Measurements from ENCODE around the gene TJP3. TPM values are rescaled to one million over a fixed set of nuclear protein-coding genes. Genes with fewer than 3 reads are reported as not detected.
"Not testable (repeated sequence)": the region's sequence is repeated elsewhere in the genome, so short reads cannot be mapped to it uniquely, and the experiment has no call there.

Gene TJP3, protein sequence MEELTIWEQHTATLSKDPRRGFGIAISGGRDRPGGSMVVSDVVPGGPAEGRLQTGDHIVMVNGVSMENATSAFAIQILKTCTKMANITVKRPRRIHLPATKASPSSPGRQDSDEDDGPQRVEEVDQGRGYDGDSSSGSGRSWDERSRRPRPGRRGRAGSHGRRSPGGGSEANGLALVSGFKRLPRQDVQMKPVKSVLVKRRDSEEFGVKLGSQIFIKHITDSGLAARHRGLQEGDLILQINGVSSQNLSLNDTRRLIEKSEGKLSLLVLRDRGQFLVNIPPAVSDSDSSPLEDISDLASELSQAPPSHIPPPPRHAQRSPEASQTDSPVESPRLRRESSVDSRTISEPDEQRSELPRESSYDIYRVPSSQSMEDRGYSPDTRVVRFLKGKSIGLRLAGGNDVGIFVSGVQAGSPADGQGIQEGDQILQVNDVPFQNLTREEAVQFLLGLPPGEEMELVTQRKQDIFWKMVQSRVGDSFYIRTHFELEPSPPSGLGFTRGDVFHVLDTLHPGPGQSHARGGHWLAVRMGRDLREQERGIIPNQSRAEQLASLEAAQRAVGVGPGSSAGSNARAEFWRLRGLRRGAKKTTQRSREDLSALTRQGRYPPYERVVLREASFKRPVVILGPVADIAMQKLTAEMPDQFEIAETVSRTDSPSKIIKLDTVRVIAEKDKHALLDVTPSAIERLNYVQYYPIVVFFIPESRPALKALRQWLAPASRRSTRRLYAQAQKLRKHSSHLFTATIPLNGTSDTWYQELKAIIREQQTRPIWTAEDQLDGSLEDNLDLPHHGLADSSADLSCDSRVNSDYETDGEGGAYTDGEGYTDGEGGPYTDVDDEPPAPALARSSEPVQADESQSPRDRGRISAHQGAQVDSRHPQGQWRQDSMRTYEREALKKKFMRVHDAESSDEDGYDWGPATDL
- total RNA-seq (ENCODE audit: insufficient read depth, low replicate concordance), result not detected

GRCh38 chr19:3708207-3708931 is at the start of gene TJP3:
TJP3 (plus strand) TSS chr19:3708384; CDS start chr19:3728433, 20,049 bp downstream.
- DNase-seq (ENCODE audit: low spot score), result no peak

DNA sequence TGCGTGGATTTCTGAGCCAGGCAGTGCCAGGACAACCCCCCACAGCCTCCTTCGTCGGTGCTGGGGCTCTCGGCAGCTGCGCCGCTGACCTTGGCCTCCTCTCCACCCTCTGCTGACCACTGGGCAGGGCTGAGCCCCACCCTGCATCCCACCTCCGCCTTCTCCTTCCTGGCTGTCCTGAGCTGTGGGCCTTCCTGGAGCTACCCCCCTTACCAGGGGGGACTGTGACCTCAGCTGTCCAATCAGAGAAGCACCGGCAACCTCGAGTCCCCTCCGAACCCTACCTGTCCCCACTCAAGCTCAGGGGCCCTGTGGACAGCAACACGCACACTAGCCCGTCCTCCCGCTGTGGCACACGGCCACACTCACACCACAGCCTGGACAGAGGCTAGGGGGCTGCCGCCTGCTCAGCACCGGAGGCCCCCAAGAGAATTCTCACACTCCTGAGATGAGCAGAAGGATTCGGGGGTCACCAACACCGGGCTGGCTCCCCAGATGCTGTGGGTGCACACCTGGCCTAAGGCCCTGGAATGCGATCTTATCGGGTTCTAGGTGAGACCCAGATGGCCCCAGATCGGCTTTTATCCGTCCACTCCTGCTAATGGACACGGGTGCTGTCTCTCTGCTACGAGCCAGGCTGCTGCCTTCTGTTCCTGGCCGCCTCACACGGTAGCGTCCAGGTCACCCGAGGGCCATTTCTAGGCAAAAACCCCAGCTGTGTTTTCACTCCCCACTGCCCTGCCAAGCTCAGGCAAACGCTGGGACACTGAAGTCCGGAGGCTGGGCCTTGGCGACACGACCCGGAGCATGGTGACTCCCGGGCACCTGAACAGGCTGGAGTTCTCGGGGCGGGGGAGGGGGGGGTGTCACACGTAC is 49.1 kb upstream of the TJP3 start:
- DNase-seq (ENCODE audit: low spot score), result no peak

GRCh38 chr19:3659746-3660112 is 48.5 kb upstream of the TJP3 start:
- no peak for DNase-seq (ENCODE audit: low spot score)

DNA sequence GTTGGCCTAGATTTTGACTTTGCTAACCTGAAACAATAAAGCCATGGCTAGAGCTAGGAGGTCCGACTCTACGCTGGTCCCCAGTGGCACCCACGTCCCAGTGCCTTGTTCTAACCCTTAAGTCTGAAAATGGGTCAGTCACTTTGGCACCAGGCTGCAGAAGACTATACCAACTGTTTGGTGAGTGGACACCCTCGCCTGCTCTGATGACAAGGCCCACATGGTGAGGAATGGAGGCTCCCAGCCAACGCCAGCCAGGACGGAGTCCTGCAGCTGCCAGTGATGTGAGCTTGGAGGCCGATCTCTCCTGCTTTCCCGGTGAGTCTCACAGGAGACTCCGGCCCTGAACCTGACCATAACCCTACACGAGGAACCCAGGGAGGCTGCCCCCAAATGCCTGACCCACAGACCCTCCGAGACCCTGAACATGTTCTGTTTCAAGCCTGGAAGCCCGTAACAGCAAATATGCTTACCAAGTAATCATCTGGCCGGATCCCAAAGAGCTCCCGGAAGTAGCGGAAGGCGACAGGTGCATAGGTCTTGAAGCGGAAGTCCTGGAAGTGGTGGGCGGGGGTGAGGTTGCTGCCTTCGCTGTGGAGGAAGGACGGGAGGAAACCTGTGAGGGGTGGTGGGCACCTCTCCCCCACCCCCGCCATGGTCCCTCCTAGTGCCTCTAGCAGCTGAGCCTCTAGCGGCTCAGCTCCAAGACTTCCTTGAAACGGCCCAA is 47.5 kb upstream of the TJP3 start:
- no peak for DNase-seq (ENCODE audit: low spot score)

GRCh38 chr19:3661284-3662238 is 46.6 kb upstream of the TJP3 start:
- DNase-seq (ENCODE audit: low spot score), result no peak

GRCh38 chr19:3663838-3664237 is 44.3 kb upstream of the TJP3 start:
- DNase-seq (ENCODE audit: low spot score), result no peak

GRCh38 chr19:3664879-3665642 is 43.1 kb upstream of the TJP3 start:
- no peak for DNase-seq (ENCODE audit: low spot score)

- no peak for DNase-seq (ENCODE audit: low spot score)
Measured at GRCh38 chr19:3665681-3666544, 42.3 kb upstream of the TJP3 start.

DNA sequence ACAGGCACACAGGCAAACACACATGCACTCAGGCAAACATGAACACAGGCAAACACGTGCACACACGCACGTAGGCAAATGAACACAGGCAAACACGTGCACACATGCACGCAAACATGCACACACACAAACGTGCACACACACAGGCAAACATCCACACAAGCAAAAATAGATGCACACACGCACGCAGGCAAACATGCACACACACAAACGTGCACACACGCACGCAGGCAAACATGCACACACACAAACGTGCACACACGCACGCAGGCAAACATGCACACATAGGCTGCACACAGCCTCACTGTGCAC is 41.7 kb upstream of the TJP3 start:
- DNase-seq (ENCODE audit: low spot score), result not testable (repeated sequence)

DNA sequence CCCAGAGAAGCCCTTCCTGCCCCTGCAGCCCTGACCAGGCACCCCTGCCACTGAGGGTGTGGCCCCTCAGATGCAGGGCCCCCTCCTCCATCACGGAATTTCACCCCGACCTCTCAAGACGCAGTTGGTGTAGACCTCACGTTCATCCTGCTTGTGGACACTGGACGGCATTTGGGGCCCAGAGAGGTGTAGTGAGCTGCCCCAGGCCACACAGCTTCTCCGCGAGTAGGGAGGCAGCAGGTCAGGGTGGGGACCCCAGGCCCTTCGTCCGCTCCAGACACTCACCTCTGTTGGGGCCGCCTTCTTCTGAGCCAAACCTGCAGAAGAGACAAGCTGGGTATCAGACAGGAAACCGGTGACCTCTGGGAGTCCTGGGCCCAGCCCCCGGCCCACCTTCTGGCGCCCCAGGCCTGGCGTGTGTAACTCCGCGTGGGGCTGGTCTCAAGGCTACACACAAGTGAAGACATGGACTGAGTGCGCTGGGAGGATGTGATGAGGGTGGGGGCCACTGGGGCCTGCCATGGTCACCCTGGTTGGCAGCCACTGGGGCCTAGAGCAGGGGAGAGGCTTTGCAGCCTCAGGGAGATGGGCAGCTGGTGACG is 41.0 kb upstream of the TJP3 start:
- no peak for DNase-seq (ENCODE audit: low spot score)

- DNase-seq (ENCODE audit: low spot score), result no peak
Measured at GRCh38 chr19:3667766-3668165, 40.4 kb upstream of the TJP3 start.

DNA sequence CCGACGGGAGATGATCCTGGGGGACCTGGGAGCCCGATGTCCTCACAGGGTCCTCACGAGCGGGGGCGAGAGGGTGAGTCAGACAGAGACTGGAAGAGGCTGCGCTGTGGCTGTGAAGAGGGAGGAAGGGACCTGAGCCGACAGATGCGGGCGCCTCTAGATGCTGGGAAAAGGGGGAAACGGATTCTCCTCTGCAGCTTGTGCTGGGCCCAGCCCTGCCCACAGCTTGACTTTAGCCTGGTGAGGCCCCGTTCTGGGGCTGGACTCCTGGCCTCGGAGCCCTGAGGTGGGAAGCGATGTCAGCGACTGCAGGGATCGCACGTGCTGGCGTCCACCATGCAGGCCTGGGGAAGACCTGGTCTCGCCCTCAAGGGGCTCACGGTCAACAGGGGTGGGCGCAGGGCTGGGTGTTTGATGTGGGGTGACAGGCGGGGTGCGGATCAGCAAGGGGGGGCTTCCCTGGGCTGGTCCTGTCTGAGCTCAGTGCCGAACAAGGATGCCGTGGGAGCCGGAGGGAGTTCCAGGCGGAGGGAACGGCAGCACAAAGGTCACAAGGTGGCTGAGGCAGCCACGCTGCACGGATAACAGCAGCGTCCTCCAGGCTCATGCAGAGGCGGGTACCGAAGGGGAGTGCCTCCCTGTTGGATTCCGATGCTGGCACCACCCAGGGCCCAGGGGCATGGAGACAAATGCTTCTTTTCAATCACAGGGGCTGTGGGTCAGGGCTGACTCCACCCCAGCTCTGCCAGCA is 39.7 kb upstream of the TJP3 start:
- peak; percentile 80 for DNase-seq (ENCODE audit: low spot score)

GRCh38 chr19:3669082-3669946 is 38.9 kb upstream of the TJP3 start:
- DNase-seq (ENCODE audit: low spot score), result no peak

GRCh38 chr19:3669947-3670795 is 38.0 kb upstream of the TJP3 start:
- peak; percentile 90 for DNase-seq (ENCODE audit: low spot score)
